ENCODE measurements around the gene EDAR.

EDAR gene

GRCh38 chr2:108969856-108970255 is 19.2 kb downstream of the EDAR start:
- DNase-seq (ENCODE audit: extremely low read depth in 1 of 2, low read depth in 1 of 2) = no peak

- no peak for DNase-seq (ENCODE audit: extremely low read depth in 1 of 2, low read depth in 1 of 2)
These were observed 20.4 kb downstream of the EDAR start for GRCh38 chr2:108968619-108969018.

- DNase-seq (ENCODE audit: extremely low read depth in 1 of 2, low read depth in 1 of 2) = no peak
These were observed 21.3 kb downstream of the EDAR start for GRCh38 chr2:108967757-108968156.

GRCh38 chr2:108965540-108966289 is 23.3 kb downstream of the EDAR start:
- DNase-seq (ENCODE audit: extremely low read depth in 1 of 2, low read depth in 1 of 2) = peak in 1 of 2 donors; percentile 20

GRCh38 chr2:108963057-108963456 is 26.0 kb downstream of the EDAR start:
- no peak for DNase-seq (ENCODE audit: extremely low read depth in 1 of 2, low read depth in 1 of 2)

GRCh38 chr2:108961796-108962195 is 27.2 kb downstream of the EDAR start:
- no peak for DNase-seq (ENCODE audit: extremely low read depth in 1 of 2, low read depth in 1 of 2)

- DNase-seq (ENCODE audit: extremely low read depth in 1 of 2, low read depth in 1 of 2) = no peak
These were observed 29.0 kb downstream of the EDAR start for GRCh38 chr2:108960006-108960405.

GRCh38 chr2:108959401-108959800 is 29.6 kb downstream of the EDAR start:
- no peak for DNase-seq (ENCODE audit: extremely low read depth in 1 of 2, low read depth in 1 of 2)

- DNase-seq (ENCODE audit: extremely low read depth in 1 of 2, low read depth in 1 of 2) = no peak
These were observed 30.2 kb downstream of the EDAR start for GRCh38 chr2:108958632-108959341.

GRCh38 chr2:108958002-108958401 is 31.0 kb downstream of the EDAR start:
- no peak for DNase-seq (ENCODE audit: extremely low read depth in 1 of 2, low read depth in 1 of 2)

- no peak for DNase-seq (ENCODE audit: extremely low read depth in 1 of 2, low read depth in 1 of 2)
These were observed 32.6 kb downstream of the EDAR start for GRCh38 chr2:108956375-108956774.

- DNase-seq (ENCODE audit: extremely low read depth in 1 of 2, low read depth in 1 of 2) = no peak
These were observed 38.5 kb downstream of the EDAR start for GRCh38 chr2:108950369-108951135.

- DNase-seq (ENCODE audit: extremely low read depth in 1 of 2, low read depth in 1 of 2) = no peak
These were observed 39.4 kb downstream of the EDAR start for GRCh38 chr2:108949316-108950239.

- no peak for DNase-seq (ENCODE audit: extremely low read depth in 1 of 2, low read depth in 1 of 2)
These were observed 41.6 kb downstream of the EDAR start for GRCh38 chr2:108947271-108947907.

GRCh38 chr2:108946442-108946841 is 42.6 kb downstream of the EDAR start:
- DNase-seq (ENCODE audit: extremely low read depth in 1 of 2, low read depth in 1 of 2) = no peak

GRCh38 chr2:108945969-108946368 is 43.1 kb downstream of the EDAR start:
- DNase-seq (ENCODE audit: extremely low read depth in 1 of 2, low read depth in 1 of 2) = no peak

- no peak for DNase-seq (ENCODE audit: extremely low read depth in 1 of 2, low read depth in 1 of 2)
These were observed 44.3 kb downstream of the EDAR start for GRCh38 chr2:108944601-108945331.

- no peak for DNase-seq (ENCODE audit: extremely low read depth in 1 of 2, low read depth in 1 of 2)
These were observed 45.3 kb downstream of the EDAR start for GRCh38 chr2:108943751-108944150.

GRCh38 chr2:108942888-108943287 is 46.1 kb downstream of the EDAR start:
- no peak for DNase-seq (ENCODE audit: extremely low read depth in 1 of 2, low read depth in 1 of 2)
